Uterus (tissue), 2 donors: ENCODE measurements around the gene TAF9B.

Experiments
- POLR2A ChIP-seq, 2 donors: fragments of 450-650 bp; IDR thresholded peaks; one replicate each; pipeline ENCODE4 v1.6.1; 2016; ENCODE audit warnings: antibody characterized with exemption in 2 of 2, mild to moderate bottlenecking in 1 of 2, moderate library complexity in 1 of 2
- TF ChIP-seq, protein P1 (sequence below), 4 experiments: fragments of 200-600 bp in 2 of 4; fragments of 450-650 bp in 2 of 4; sonication (generic) in 2 of 4; IDR thresholded peaks; one replicate each; pipeline ENCODE4 v1.5.1; 2016 to 2019; ENCODE audit warnings: antibody characterized with exemption in 4 of 4, mild to moderate bottlenecking in 2 of 4, moderate library complexity in 1 of 4

DNA sequence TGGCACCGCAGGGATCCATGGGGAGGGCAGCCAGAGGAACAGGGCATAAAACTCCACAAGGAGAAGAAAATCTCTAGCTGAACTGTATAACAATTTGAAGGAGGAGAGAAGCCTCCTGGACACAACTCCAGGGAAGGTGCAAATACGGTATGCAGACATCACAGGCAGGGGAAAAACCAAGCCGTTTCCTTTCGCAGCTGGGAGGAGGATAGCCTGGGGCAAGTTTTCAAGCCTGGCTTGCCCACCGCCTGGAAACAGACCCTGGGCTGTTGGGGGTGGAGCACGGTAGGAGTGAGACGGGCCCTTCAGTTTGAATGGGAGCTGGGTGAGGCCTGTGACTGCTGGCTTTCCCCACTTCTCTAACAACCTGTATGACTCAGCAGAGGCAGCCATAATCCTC, 43.4 kb upstream of the TAF9B start:
- TF ChIP-seq, protein P1, sequence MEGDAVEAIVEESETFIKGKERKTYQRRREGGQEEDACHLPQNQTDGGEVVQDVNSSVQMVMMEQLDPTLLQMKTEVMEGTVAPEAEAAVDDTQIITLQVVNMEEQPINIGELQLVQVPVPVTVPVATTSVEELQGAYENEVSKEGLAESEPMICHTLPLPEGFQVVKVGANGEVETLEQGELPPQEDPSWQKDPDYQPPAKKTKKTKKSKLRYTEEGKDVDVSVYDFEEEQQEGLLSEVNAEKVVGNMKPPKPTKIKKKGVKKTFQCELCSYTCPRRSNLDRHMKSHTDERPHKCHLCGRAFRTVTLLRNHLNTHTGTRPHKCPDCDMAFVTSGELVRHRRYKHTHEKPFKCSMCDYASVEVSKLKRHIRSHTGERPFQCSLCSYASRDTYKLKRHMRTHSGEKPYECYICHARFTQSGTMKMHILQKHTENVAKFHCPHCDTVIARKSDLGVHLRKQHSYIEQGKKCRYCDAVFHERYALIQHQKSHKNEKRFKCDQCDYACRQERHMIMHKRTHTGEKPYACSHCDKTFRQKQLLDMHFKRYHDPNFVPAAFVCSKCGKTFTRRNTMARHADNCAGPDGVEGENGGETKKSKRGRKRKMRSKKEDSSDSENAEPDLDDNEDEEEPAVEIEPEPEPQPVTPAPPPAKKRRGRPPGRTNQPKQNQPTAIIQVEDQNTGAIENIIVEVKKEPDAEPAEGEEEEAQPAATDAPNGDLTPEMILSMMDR (IDR thresholded peaks at IDR 0.05), result no peak
- no peak for TF ChIP-seq POLR2A (IDR thresholded peaks at IDR 0.05)
